CD8-positive, alpha-beta memory T cell (primary cell): ENCODE measurements around the gene NAXE. TPM values are rescaled to one million over a fixed set of nuclear protein-coding genes. Genes with fewer than 3 reads are reported as not detected.

Source experiments
- CTCF ChIA-PET: fragments of 350-600 bp; sonication (Branson Sonifier 250); formaldehyde crosslinking; loops from one replicate; lab custom pipeline; 2021; ENCODE audit warnings: antibody characterized with exemption; lab: Charles Lee
- POLR2A ChIA-PET: fragments of 350-600 bp; sonication (Branson Sonifier 250); formaldehyde crosslinking; loops from one replicate; lab custom pipeline; 2021; ENCODE audit warnings: antibody characterized with exemption; lab: Charles Lee
- DNase-seq, 5 donors: peaks; one replicate each; pipeline versions ENCODE4 v3.0.0 to v3.0.0-alpha.2; 2020 to 2022; ENCODE audit warnings: mixed read lengths in 1 of 5
- H3K27ac ChIP-seq: one replicate; pipeline ENCODE4 v1.7.0; 2013; ENCODE audit warnings: low read depth, mild to moderate bottlenecking, low read length, moderate library complexity
- H3K27me3 ChIP-seq: 2 replicates; pipeline ENCODE4 v1.7.0; 2013; ENCODE audit warnings: low read length, mild to moderate bottlenecking; ENCODE audit not compliant: insufficient read depth, poor library complexity, severe bottlenecking
- H3K36me3 ChIP-seq: 2 replicates; pipeline ENCODE4 v1.7.0; 2013; ENCODE audit warnings: mild to moderate bottlenecking, low read length, moderate library complexity; ENCODE audit not compliant: insufficient read depth
- H3K4me1 ChIP-seq: 2 replicates; pipeline ENCODE4 v1.7.0; 2013; ENCODE audit warnings: mild to moderate bottlenecking, low read length, moderate library complexity; ENCODE audit not compliant: insufficient read depth
- H3K4me3 ChIP-seq: 2 replicates; pipeline ENCODE4 v1.7.0; 2013; ENCODE audit warnings: mild to moderate bottlenecking, low read length
- H3K9me3 ChIP-seq: 2 replicates; pipeline ENCODE4 v1.7.0; 2013; ENCODE audit warnings: mild to moderate bottlenecking, low read length
- H3K27ac Mint-ChIP-seq, 8 donors: one replicate each; pipeline ENCODE4 v1.8.0; 2020 to 2021; ENCODE audit warnings: mixed read lengths in 8 of 8, mild to moderate bottlenecking in 6 of 8, inconsistent platforms in 3 of 8, moderate library complexity in 3 of 8
- H3K27me3 Mint-ChIP-seq, 2 donors: one replicate each; pipeline ENCODE4 v1.8.0; 2020 to 2021; ENCODE audit warnings: mixed read lengths in 2 of 2, mild to moderate bottlenecking in 1 of 2, moderate library complexity in 1 of 2
- H3K36me3 Mint-ChIP-seq, 3 donors: one replicate each; pipeline ENCODE4 v1.8.0; 2020 to 2021; ENCODE audit warnings: mixed read lengths in 3 of 3, inconsistent platforms in 1 of 3, mild to moderate bottlenecking in 1 of 3
- H3K4me1 Mint-ChIP-seq, 3 donors: one replicate each; pipeline ENCODE4 v1.8.0; 2020 to 2021; ENCODE audit warnings: mixed read lengths in 3 of 3, inconsistent platforms in 1 of 3, mild to moderate bottlenecking in 1 of 3
- H3K4me3 Mint-ChIP-seq, 7 donors: one replicate each; pipeline ENCODE4 v1.8.0; 2020 to 2021; ENCODE audit warnings: mixed read lengths in 7 of 7, mild to moderate bottlenecking in 6 of 7, moderate library complexity in 4 of 7, inconsistent platforms in 2 of 7
- H3K9me3 Mint-ChIP-seq, 5 donors: one replicate each; pipeline ENCODE4 v1.8.0; 2020 to 2022; ENCODE audit warnings: mixed read lengths in 5 of 5, mild to moderate bottlenecking in 3 of 5, moderate library complexity in 2 of 5, inconsistent platforms in 1 of 5
- polyA plus RNA-seq: library from polyadenylated mRNA; unstranded; fragments of 300-500 nt; fragmentation: Illumina TruSeq; gene quantifications from one replicate; pipeline ENCODE4 v1.2.3, GENCODE V29; 2021
- total RNA-seq, 2 experiments: library from RNA; stranded (reverse); gene quantifications; one replicate each; pipeline ENCODE4 v1.2.3, GENCODE V29; 2021

NAXE gene
- total and polyA plus RNA-seq, 3 experiments from 2014 or later: 63.0 to 113 (median 69.1) TPM

GRCh38 chr1:156618853-156619581, 27.4 kb downstream of the NAXE start, which contains the start of gene HAPLN2:
HAPLN2 (plus strand) TSS chr1:156619415; CDS start chr1:156623491, 4,076 bp downstream.
- H3K4me1 ChIP-seq: peaks cover 2% of the 10 kb centered on the region
- ChIA-PET POLR2A (no interaction called here), CTCF (no interaction called here)
- DNase-seq: no peak
- no peak within 1 kb of the TSS for H3K4me3 ChIP-seq
- no peaks in the 10 kb centered on the region for H3K9me3 ChIP-seq
- Mint-ChIP-seq H3K27me3 (peaks cover 39 to 60% of the 10 kb centered on the region in 2 donors), H3K36me3 (no peaks in the 10 kb centered on the region), H3K4me1 (peaks cover 0 to 4% (median 3%) of the 10 kb centered on the region in 3 donors), H3K27ac (no peak within 1 kb of the TSS), H3K9me3 (no peaks in the 10 kb centered on the region), H3K4me3 (no peak within 1 kb of the TSS)
- H3K27ac ChIP-seq: no peak within 1 kb of the TSS
- peaks cover 17% of the 10 kb centered on the region for H3K27me3 ChIP-seq
- no peaks in the 10 kb centered on the region for H3K36me3 ChIP-seq

GRCh38 chr1:156619582-156619955, 28.0 kb downstream of the NAXE start:
- Mint-ChIP-seq H3K27ac (no peak overlapping the region), H3K36me3 (no peaks in the 10 kb centered on the region), H3K4me3 (no peak overlapping the region), H3K4me1 (peaks cover 0 to 7% (median 3%) of the 10 kb centered on the region in 3 donors), H3K27me3 (peaks cover 39 to 63% of the 10 kb centered on the region in 2 donors), H3K9me3 (no peaks in the 10 kb centered on the region)
- Histone ChIP-seq H3K36me3 (no peaks in the 10 kb centered on the region), H3K4me1 (peaks cover 5% of the 10 kb centered on the region), H3K27ac (no peak overlapping the region), H3K9me3 (no peaks in the 10 kb centered on the region), H3K4me3 (no peak overlapping the region), H3K27me3 (peaks cover 22% of the 10 kb centered on the region)
- no peak for DNase-seq
- ChIA-PET CTCF (interaction anchor here (1.1 kb wide), 1 partner anchor 39 kb away, joined by 4 read pairs; no protein-coding TSS in a partner anchor), POLR2A (no interaction called here)

GRCh38 chr1:156622581-156623297, 31.2 kb downstream of the NAXE start:
- H3K4me3 ChIP-seq: no peak overlapping the region
- ChIA-PET CTCF (interaction anchor here (1.3 to 9.3 kb wide), 4 partner anchors 14 to 56 kb away, joined by 3 to 93 read pairs (median 8); no protein-coding TSS in a partner anchor), POLR2A (no interaction called here)
- no peaks in the 10 kb centered on the region for H3K9me3 ChIP-seq
- H3K4me1 ChIP-seq: peaks cover 18% of the 10 kb centered on the region
- DNase-seq: no peak
- Mint-ChIP-seq H3K4me3 (peak overlapping the region in 6 of 7 donors; percentile 17 to 86 (median 31)), H3K9me3 (no peaks in the 10 kb centered on the region), H3K4me1 (peaks cover 8 to 18% (median 8%) of the 10 kb centered on the region in 3 donors), H3K27me3 (peaks cover 37 to 62% of the 10 kb centered on the region in 2 donors), H3K27ac (peak overlapping the region in 1 of 8 donors; percentile 27), H3K36me3 (no peaks in the 10 kb centered on the region)
- H3K27ac ChIP-seq: no peak overlapping the region
- peaks cover 42% of the 10 kb centered on the region for H3K27me3 ChIP-seq
- H3K36me3 ChIP-seq: no peaks in the 10 kb centered on the region

- Mint-ChIP-seq H3K27me3 (peaks cover 36 to 63% of the 10 kb centered on the region in 2 donors), H3K9me3 (no peaks in the 10 kb centered on the region), H3K36me3 (no peaks in the 10 kb centered on the region), H3K27ac (no peak overlapping the region), H3K4me1 (peaks cover 8 to 18% (median 8%) of the 10 kb centered on the region in 3 donors), H3K4me3 (peak overlapping the region in 6 of 7 donors; percentile 39 to 84 (median 61))
- ChIA-PET POLR2A (interaction anchor here (1.2 to 1.3 kb wide), 2 partner anchors 33 to 123 kb away, joined by 5 to 6 read pairs; partner anchors contain the start of gene NAXE), CTCF (interaction anchor here (0.6 to 9.3 kb wide), 27 partner anchors 10 to 345 kb away, joined by 3 to 93 read pairs (median 4); partner anchors contain the start of genes MEF2D and NAXE)
- H3K36me3 ChIP-seq: no peaks in the 10 kb centered on the region
- peaks cover 42% of the 10 kb centered on the region for H3K27me3 ChIP-seq
- peaks cover 18% of the 10 kb centered on the region for H3K4me1 ChIP-seq
- DNase-seq: peak in 2 of 5 donors; percentile 5 to 56
- no peak overlapping the region for H3K27ac ChIP-seq
- H3K9me3 ChIP-seq: no peaks in the 10 kb centered on the region
- peak overlapping the region; percentile 34 for H3K4me3 ChIP-seq
Measured at GRCh38 chr1:156623946-156624813, 32.6 kb downstream of the NAXE start.

- Mint-ChIP-seq H3K27ac (peak overlapping the region in 1 of 8 donors; percentile 33), H3K27me3 (peaks cover 33 to 59% of the 10 kb centered on the region in 2 donors), H3K4me1 (peaks cover 8 to 18% (median 8%) of the 10 kb centered on the region in 3 donors), H3K4me3 (peak overlapping the region in 5 of 7 donors; percentile 35 to 74 (median 64)), H3K9me3 (no peaks in the 10 kb centered on the region), H3K36me3 (no peaks in the 10 kb centered on the region)
- DNase-seq: peak in 1 of 5 donors; percentile 13
- POLR2A ChIA-PET: interaction anchor here (0.7 to 1.3 kb wide), 4 partner anchors 24 to 125 kb away, joined by 3 to 6 read pairs (median 4); partner anchors contain the start of gene NAXE
- Histone ChIP-seq H3K36me3 (no peaks in the 10 kb centered on the region), H3K4me1 (peaks cover 18% of the 10 kb centered on the region), H3K9me3 (no peaks in the 10 kb centered on the region), H3K27ac (peak overlapping the region; percentile 35), H3K27me3 (peaks cover 36% of the 10 kb centered on the region), H3K4me3 (peak overlapping the region; percentile 32)
- CTCF ChIA-PET: interaction anchor here (0.6 to 9.3 kb wide), 27 partner anchors 10 to 346 kb away, joined by 3 to 93 read pairs (median 4); partner anchors contain the start of genes BCAN, MEF2D and NAXE
Measured at GRCh38 chr1:156624814-156625435, 33.3 kb downstream of the NAXE start.

GRCh38 chr1:156625436-156626078, 34.0 kb downstream of the NAXE start:
- H3K27ac ChIP-seq: peak overlapping the region; percentile 35
- no peaks in the 10 kb centered on the region for H3K9me3 ChIP-seq
- ChIA-PET CTCF (interaction anchor here (0.7 to 9.3 kb wide), 11 partner anchors 11 to 206 kb away, joined by 3 to 93 read pairs (median 4); partner anchors contain the start of gene BCAN), POLR2A (interaction anchor here (0.7 to 0.9 kb wide), 2 partner anchors 25 to 124 kb away, joined by 3 to 4 read pairs; no protein-coding TSS in a partner anchor)
- Mint-ChIP-seq H3K9me3 (no peaks in the 10 kb centered on the region), H3K4me1 (peaks cover 8 to 18% (median 8%) of the 10 kb centered on the region in 3 donors), H3K4me3 (peak overlapping the region; percentile 38 to 89 (median 80)), H3K27me3 (peaks cover 35 to 54% of the 10 kb centered on the region in 2 donors), H3K27ac (peak overlapping the region in 4 of 8 donors; percentile 10 to 45 (median 18)), H3K36me3 (no peaks in the 10 kb centered on the region)
- DNase-seq: peak; percentile 45 to 72 (median 59)
- peaks cover 36% of the 10 kb centered on the region for H3K27me3 ChIP-seq
- no peaks in the 10 kb centered on the region for H3K36me3 ChIP-seq
- peak overlapping the region; percentile 32 for H3K4me3 ChIP-seq
- H3K4me1 ChIP-seq: peaks cover 18% of the 10 kb centered on the region
